Gastrocnemius medialis (tissue), 4 donors: Measurements from ENCODE around the gene NPM1. TPM values are rescaled to one million over a fixed set of nuclear protein-coding genes. Genes with fewer than 3 reads are reported as not detected.
A peak's percentile ranks its signal among the peaks of the same experiment; 100 is the strongest.

ENCODE experiments used
- ATAC-seq, 2 donors: fragments of 150-250 bp; one replicate each; pipeline ENCODE4 v1.9.1; 2016
- DNase-seq, 2 donors: peaks; one replicate each; pipeline ENCODE4 v3.0.0-alpha.2; 2019
- H3K27ac ChIP-seq, 4 donors: fragments of 200-600 bp; sonication (generic); 1 replicate in 1 of 4; 2 replicates in 3 of 4; pipeline ENCODE4 v1.5.1; 2016 to 2018; ENCODE audit warnings: mild to moderate bottlenecking in 2 of 4, moderate library complexity in 1 of 4
- H3K27me3 ChIP-seq, 3 donors: fragments of 200-600 bp; sonication (generic) in 2 of 3; 1 replicate in 1 of 3; 2 replicates in 2 of 3; pipeline versions ENCODE4 v1.5.1 to v1.6.0; 2016 to 2019; ENCODE audit warnings: mild to moderate bottlenecking in 1 of 3, moderate library complexity in 1 of 3
- H3K36me3 ChIP-seq, 2 donors: fragments of 200-600 bp; sonication (generic) in 1 of 2; one replicate each; pipeline ENCODE4 v1.5.1; 2017 to 2018
- H3K4me1 ChIP-seq, 2 donors: fragments of 200-600 bp; sonication (generic) in 1 of 2; one replicate each; pipeline ENCODE4 v1.5.1; 2016 to 2017; ENCODE audit warnings: mild to moderate bottlenecking in 2 of 2
- H3K4me3 ChIP-seq, 4 donors: fragments of 200-600 bp; sonication (generic) in 3 of 4; 1 replicate in 1 of 4; 2 replicates in 3 of 4; pipeline ENCODE4 v1.5.1; 2016 to 2019; ENCODE audit warnings: mild to moderate bottlenecking in 2 of 4
- H3K9me3 ChIP-seq, 3 donors: fragments of 200-600 bp; sonication (generic) in 2 of 3; 1 replicate in 1 of 3; 2 replicates in 2 of 3; pipeline ENCODE4 v1.5.1; 2016 to 2019
- CTCF ChIP-seq, 5 experiments: fragments of 450-650 bp in 3 of 5; fragments of 200-600 bp in 2 of 5; sonication (generic) in 2 of 5; IDR thresholded peaks in 4 of 5; conservative IDR thresholded peaks in 1 of 5; 1 replicate in 4 of 5; 2 replicates in 1 of 5; pipeline ENCODE4 v1.5.1; 2016 to 2019; ENCODE audit warnings: antibody characterized with exemption in 5 of 5, mild to moderate bottlenecking in 3 of 5, moderate library complexity in 3 of 5
- POLR2A ChIP-seq, 2 donors: fragments of 450-650 bp; IDR thresholded peaks; one replicate each; pipeline ENCODE4 v1.6.1; 2017; ENCODE audit warnings: antibody characterized with exemption in 2 of 2, mild to moderate bottlenecking in 2 of 2, moderate library complexity in 2 of 2
- in situ Hi-C, 4 donors: fragments of 200-750 bp; cut with MboI; loops; one replicate each; pipeline versions ENCODE4 v1.15.0 to v1.8.0; 2017; ENCODE audit warnings: low sequenced_read_pairs in 4 of 4
- intact Hi-C: fragments of 100-400 bp; cut with DNase I; formaldehyde crosslinking; loops from one replicate; pipeline ENCODE4 v1.15.1; 2023; ENCODE audit warnings: low total_unique reads
- total RNA-seq, 4 donors: library from RNA; depleted of rRNA; stranded (reverse); fragments of >200 nt; gene quantifications; one replicate each; pipeline versions ENCODE4 v1.1.0 to v1.2.3, GENCODE V29; 2016

The NPM1 gene
- total RNA-seq, 4 donors from 2014 or later, result 277 to 651 (median 413) TPM

GRCh38 chr5:171416160-171417049 lies 28.8 kb downstream of the NPM1 start:
- H3K4me3 ChIP-seq, result no peak overlapping the region
- no peak for DNase-seq

GRCh38 chr5:171418316-171418981 lies 30.8 kb downstream of the NPM1 start:
- intact Hi-C loops (loop anchor here (2.0 to 5.0 kb wide), 3 partner anchors 439 to 624 kb away; no protein-coding TSS in a partner anchor), in situ Hi-C loops (loop anchor here (5.0 to 25.0 kb wide), 5 partner anchors 469 to 619 kb away; no protein-coding TSS in a partner anchor)
- peaks cover 20 to 21% of the 10 kb centered on the region in 2 donors for H3K4me1 ChIP-seq
- H3K27ac ChIP-seq, result no peak overlapping the region
- DNase-seq (peak; percentile 37 to 63), ATAC-seq (peak; percentile 71 to 83)
- peaks cover 0 to 3% of the 10 kb centered on the region in 2 donors for H3K36me3 ChIP-seq
- H3K27me3 ChIP-seq, result peaks cover 0 to 6% (median 0%) of the 10 kb centered on the region in 3 donors
- peak overlapping the region; percentile 39 to 51 (median 46) for H3K4me3 ChIP-seq
- H3K9me3 ChIP-seq, result no peaks in the 10 kb centered on the region
- TF ChIP-seq POLR2A (IDR thresholded peaks at IDR 0.05), result no peak
- TF ChIP-seq CTCF (IDR thresholded peaks at IDR 0.05 in 4 of 5, conservative IDR thresholded peaks at IDR 0.05 in 1 of 5), result peak; percentile 79 to 94 (median 91)

More at GRCh38 chr5:171416160-171417049, 28.8 kb downstream of the NPM1 start:
- in situ Hi-C loops (loop anchor here (5.0 to 25.0 kb wide), 5 partner anchors 471 to 621 kb away; no protein-coding TSS in a partner anchor), intact Hi-C loops (loop anchor here (5.0 kb wide), 2 partner anchors 441 to 626 kb away; no protein-coding TSS in a partner anchor)
- Histone ChIP-seq H3K27ac (no peak overlapping the region), H3K4me1 (peaks cover 20% of the 10 kb centered on the region in 2 donors), H3K9me3 (no peaks in the 10 kb centered on the region), H3K36me3 (peaks cover 0 to 23% of the 10 kb centered on the region in 2 donors), H3K27me3 (peaks cover 0 to 6% (median 0%) of the 10 kb centered on the region in 3 donors)
- no peak for TF ChIP-seq POLR2A (IDR thresholded peaks at IDR 0.05)
- no peak for TF ChIP-seq CTCF (IDR thresholded peaks at IDR 0.05 in 4 of 5, conservative IDR thresholded peaks at IDR 0.05 in 1 of 5)
- ATAC-seq, result no peak

- intact Hi-C loops, result loop anchor here (2.0 to 5.0 kb wide), 3 partner anchors 438 to 623 kb away; no protein-coding TSS in a partner anchor
- DNase-seq (no peak), ATAC-seq (peak in 1 of 2 donors; percentile 19)
- H3K4me3 ChIP-seq, result peak within 1 kb of the TSS; percentile 43 to 51 (median 46)
- in situ Hi-C loops, result loop anchor here (5.0 to 25.0 kb wide), 5 partner anchors 468 to 618 kb away; no protein-coding TSS in a partner anchor
- TF ChIP-seq POLR2A (IDR thresholded peaks at IDR 0.05), result no peak
- no peak for TF ChIP-seq CTCF (IDR thresholded peaks at IDR 0.05 in 4 of 5, conservative IDR thresholded peaks at IDR 0.05 in 1 of 5)
- H3K9me3 ChIP-seq, result no peaks in the 10 kb centered on the region
- no peak within 1 kb of the TSS for H3K27ac ChIP-seq
- peaks cover 20 to 21% of the 10 kb centered on the region in 2 donors for H3K4me1 ChIP-seq
- peaks cover 0 to 6% (median 0%) of the 10 kb centered on the region in 3 donors for H3K27me3 ChIP-seq
- H3K36me3 ChIP-seq, result no peaks in the 10 kb centered on the region
These were observed 31.5 kb downstream of the NPM1 start, which contains the start of gene FGF18 for GRCh38 chr5:171418982-171419687. Gene FGF18, plus strand, starts transcription at chr5:171419647. Its CDS starts 553 bp downstream, at chr5:171420200.
